ENCODE measurements around the gene CRACR2A. TPM values are rescaled to one million over a fixed set of nuclear protein-coding genes. Genes with fewer than 3 reads are reported as not detected.

The CRACR2A gene
- total and polyA plus RNA-seq, 4 donors: 1.2 to 2.1 (median 1.8) TPM

GRCh38 chr12:3744229-3744901, 8.5 kb downstream of the CRACR2A start:
- H3K4me3 ChIP-seq (ENCODE audit: low read depth, low read length): no peak overlapping the region
- H3K9me3 ChIP-seq (ENCODE audit: control insufficient read depth, insufficient read depth, low read length): no peaks in the 10 kb centered on the region
- H3K36me3 ChIP-seq (ENCODE audit: control insufficient read depth, insufficient read depth, low read length): no peaks in the 10 kb centered on the region
- 70% methylated on average over 2 of the region's 6 CpGs for WGBS (ENCODE audit: insufficient coverage)
- no peaks in the 10 kb centered on the region for H3K4me1 ChIP-seq (ENCODE audit: control insufficient read depth, insufficient read depth, low read length)
- H3K27me3 ChIP-seq (ENCODE audit: control insufficient read depth, insufficient read depth, low read length): no peaks in the 10 kb centered on the region
- DNase-seq (ENCODE audit: low read depth in 4 of 6, low spot score in 6 of 6): peak in 1 of 6 donors; percentile 60
- no peak overlapping the region for H3K27ac ChIP-seq (ENCODE audit: low read depth, low read length)

DNA sequence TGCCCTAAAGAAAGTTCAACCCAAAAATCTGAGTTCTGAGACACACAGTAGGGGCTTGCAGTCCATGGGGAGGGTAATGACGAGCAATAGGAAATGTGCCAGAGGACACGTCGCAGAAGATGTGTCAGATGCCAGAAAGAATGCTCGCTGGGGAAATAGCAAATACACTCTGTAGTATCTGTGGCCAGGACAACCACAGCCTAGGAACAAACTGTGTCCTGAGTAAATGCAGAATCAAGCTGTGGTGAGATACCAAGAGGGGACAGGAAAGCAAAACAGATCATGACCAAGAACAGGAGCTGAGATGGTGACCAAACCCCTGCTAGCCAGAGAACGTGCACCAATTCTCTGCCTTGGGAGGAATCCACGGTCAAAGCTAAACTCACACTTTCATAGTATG, 9.1 kb downstream of the CRACR2A start:
- no peaks in the 10 kb centered on the region for H3K36me3 ChIP-seq (ENCODE audit: control insufficient read depth, insufficient read depth, low read length)
- H3K4me1 ChIP-seq (ENCODE audit: control insufficient read depth, insufficient read depth, low read length): no peaks in the 10 kb centered on the region
- 48% methylated on average over 4 of the region's 6 CpGs for WGBS (ENCODE audit: insufficient coverage)
- no peaks in the 10 kb centered on the region for H3K27me3 ChIP-seq (ENCODE audit: control insufficient read depth, insufficient read depth, low read length)
- H3K4me3 ChIP-seq (ENCODE audit: low read depth, low read length): no peak overlapping the region
- no peaks in the 10 kb centered on the region for H3K9me3 ChIP-seq (ENCODE audit: control insufficient read depth, insufficient read depth, low read length)
- DNase-seq (ENCODE audit: low read depth in 4 of 6, low spot score in 6 of 6): peak in 1 of 6 donors; percentile 17
- no peak overlapping the region for H3K27ac ChIP-seq (ENCODE audit: low read depth, low read length)

- 87% methylated on average over 6 of the region's 7 CpGs for WGBS (ENCODE audit: insufficient coverage)
- Histone ChIP-seq H3K9me3 (ENCODE audit: control insufficient read depth, insufficient read depth, low read length) (no peaks in the 10 kb centered on the region), H3K27ac (ENCODE audit: low read depth, low read length) (no peak overlapping the region), H3K36me3 (ENCODE audit: control insufficient read depth, insufficient read depth, low read length) (no peaks in the 10 kb centered on the region), H3K4me3 (ENCODE audit: low read depth, low read length) (no peak overlapping the region), H3K27me3 (ENCODE audit: control insufficient read depth, insufficient read depth, low read length) (no peaks in the 10 kb centered on the region), H3K4me1 (ENCODE audit: control insufficient read depth, insufficient read depth, low read length) (no peaks in the 10 kb centered on the region)
- DNase-seq (ENCODE audit: low read depth in 4 of 6, low spot score in 6 of 6): no peak
These were observed 10.8 kb downstream of the CRACR2A start for GRCh38 chr12:3741882-3742672.

DNA sequence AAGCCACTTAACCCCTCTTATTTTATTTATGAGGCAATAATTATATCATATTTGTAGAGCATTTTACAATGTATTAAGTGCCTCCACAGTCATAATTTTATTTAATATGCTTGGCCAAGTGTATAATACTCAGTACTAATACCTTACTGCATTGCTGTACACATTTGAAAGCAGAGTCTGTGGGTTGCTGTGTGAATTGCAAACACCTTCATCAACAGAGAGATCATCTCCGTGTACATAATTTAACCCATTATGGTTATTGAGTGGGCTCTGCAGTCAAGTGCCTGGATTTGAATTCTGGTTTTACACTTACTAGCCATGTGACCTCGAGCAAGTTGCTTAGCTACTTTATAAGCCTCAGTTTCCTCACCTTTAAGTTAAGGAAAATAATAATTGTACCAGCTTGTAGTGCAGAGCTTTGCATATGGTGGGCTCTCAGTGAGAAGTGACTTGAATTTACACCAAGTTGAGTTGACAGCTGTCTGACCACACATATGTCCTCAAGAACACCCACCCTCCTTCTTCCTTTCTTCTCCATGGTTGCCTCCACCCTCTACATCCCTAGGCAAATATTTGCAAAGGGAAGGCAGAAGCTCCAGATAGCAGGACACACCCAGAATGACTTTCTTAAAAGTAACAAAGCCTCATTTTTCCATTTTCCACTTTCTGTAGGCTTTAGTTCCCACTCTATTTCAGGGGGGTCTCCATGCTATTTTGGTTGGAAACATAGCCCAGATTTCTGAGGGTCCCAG, 12.3 kb downstream of the CRACR2A start:
- no peak overlapping the region for H3K27ac ChIP-seq (ENCODE audit: low read depth, low read length)
- no peak for DNase-seq (ENCODE audit: low read depth in 4 of 6, low spot score in 6 of 6)
- WGBS (ENCODE audit: insufficient coverage): no CpG with 5 or more reads among the region's 2 CpGs
- H3K27me3 ChIP-seq (ENCODE audit: control insufficient read depth, insufficient read depth, low read length): no peaks in the 10 kb centered on the region
- no peaks in the 10 kb centered on the region for H3K36me3 ChIP-seq (ENCODE audit: control insufficient read depth, insufficient read depth, low read length)
- no peaks in the 10 kb centered on the region for H3K4me1 ChIP-seq (ENCODE audit: control insufficient read depth, insufficient read depth, low read length)
- H3K9me3 ChIP-seq (ENCODE audit: control insufficient read depth, insufficient read depth, low read length): no peaks in the 10 kb centered on the region
- H3K4me3 ChIP-seq (ENCODE audit: low read depth, low read length): no peak overlapping the region

DNA sequence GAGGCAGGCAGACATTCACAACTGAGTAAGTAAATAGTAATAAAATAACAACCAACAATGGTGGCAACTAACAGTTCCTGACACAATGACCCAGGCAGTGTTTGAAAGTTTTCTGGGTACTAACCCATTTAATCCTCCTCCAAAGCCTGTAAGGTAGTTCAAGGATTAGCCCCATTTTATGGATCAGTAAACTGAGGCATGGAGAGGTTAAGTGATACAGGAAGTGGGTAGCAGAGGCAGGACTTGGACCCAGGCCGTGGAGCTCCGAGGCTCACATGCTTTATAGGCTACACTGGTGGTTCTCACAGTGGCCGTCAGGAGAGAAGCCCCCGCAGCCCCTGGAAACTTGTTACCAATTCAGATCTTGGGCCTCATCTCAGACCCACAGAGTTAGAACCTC, 17.5 kb downstream of the CRACR2A start:
- 89% methylated on average over 4 of the region's 4 CpGs for WGBS (ENCODE audit: insufficient coverage)
- DNase-seq (ENCODE audit: low read depth in 4 of 6, low spot score in 6 of 6): no peak
- Histone ChIP-seq H3K9me3 (ENCODE audit: control insufficient read depth, insufficient read depth, low read length) (peaks cover 2% of the 10 kb centered on the region), H3K4me1 (ENCODE audit: control insufficient read depth, insufficient read depth, low read length) (peaks cover 3% of the 10 kb centered on the region), H3K27me3 (ENCODE audit: control insufficient read depth, insufficient read depth, low read length) (no peaks in the 10 kb centered on the region), H3K27ac (ENCODE audit: low read depth, low read length) (no peak overlapping the region), H3K36me3 (ENCODE audit: control insufficient read depth, insufficient read depth, low read length) (no peaks in the 10 kb centered on the region), H3K4me3 (ENCODE audit: low read depth, low read length) (no peak overlapping the region)

- no peak overlapping the region for H3K27ac ChIP-seq (ENCODE audit: low read depth, low read length)
- no peaks in the 10 kb centered on the region for H3K36me3 ChIP-seq (ENCODE audit: control insufficient read depth, insufficient read depth, low read length)
- peaks cover 2% of the 10 kb centered on the region for H3K9me3 ChIP-seq (ENCODE audit: control insufficient read depth, insufficient read depth, low read length)
- no peaks in the 10 kb centered on the region for H3K27me3 ChIP-seq (ENCODE audit: control insufficient read depth, insufficient read depth, low read length)
- peaks cover 12% of the 10 kb centered on the region for H3K4me1 ChIP-seq (ENCODE audit: control insufficient read depth, insufficient read depth, low read length)
- 81% methylated on average over 3 of the region's 4 CpGs for WGBS (ENCODE audit: insufficient coverage)
- H3K4me3 ChIP-seq (ENCODE audit: low read depth, low read length): no peak overlapping the region
- no peak for DNase-seq (ENCODE audit: low read depth in 4 of 6, low spot score in 6 of 6)
These were observed 20.0 kb downstream of the CRACR2A start for GRCh38 chr12:3732901-3733300.

- WGBS (ENCODE audit: insufficient coverage): 80% methylated on average over 1 of the region's 6 CpGs
- Histone ChIP-seq H3K27me3 (ENCODE audit: control insufficient read depth, insufficient read depth, low read length) (no peaks in the 10 kb centered on the region), H3K9me3 (ENCODE audit: control insufficient read depth, insufficient read depth, low read length) (peaks cover 2% of the 10 kb centered on the region), H3K4me1 (ENCODE audit: control insufficient read depth, insufficient read depth, low read length) (peaks cover 12% of the 10 kb centered on the region), H3K36me3 (ENCODE audit: control insufficient read depth, insufficient read depth, low read length) (no peaks in the 10 kb centered on the region), H3K4me3 (ENCODE audit: low read depth, low read length) (no peak overlapping the region), H3K27ac (ENCODE audit: low read depth, low read length) (no peak overlapping the region)
- DNase-seq (ENCODE audit: low read depth in 4 of 6, low spot score in 6 of 6): no peak
These were observed 22.8 kb downstream of the CRACR2A start for GRCh38 chr12:3730111-3730510.

- Histone ChIP-seq H3K4me1 (ENCODE audit: control insufficient read depth, insufficient read depth, low read length) (peaks cover 17% of the 10 kb centered on the region), H3K36me3 (ENCODE audit: control insufficient read depth, insufficient read depth, low read length) (no peaks in the 10 kb centered on the region), H3K9me3 (ENCODE audit: control insufficient read depth, insufficient read depth, low read length) (peaks cover 2% of the 10 kb centered on the region), H3K27ac (ENCODE audit: low read depth, low read length) (no peak overlapping the region), H3K27me3 (ENCODE audit: control insufficient read depth, insufficient read depth, low read length) (no peaks in the 10 kb centered on the region), H3K4me3 (ENCODE audit: low read depth, low read length) (no peak overlapping the region)
- 83% methylated on average over 5 of the region's 6 CpGs for WGBS (ENCODE audit: insufficient coverage)
- no peak for DNase-seq (ENCODE audit: low read depth in 4 of 6, low spot score in 6 of 6)
These were observed 24.2 kb downstream of the CRACR2A start for GRCh38 chr12:3728686-3729085.

- Histone ChIP-seq H3K36me3 (ENCODE audit: control insufficient read depth, insufficient read depth, low read length) (no peaks in the 10 kb centered on the region), H3K4me3 (ENCODE audit: low read depth, low read length) (no peak overlapping the region), H3K4me1 (ENCODE audit: control insufficient read depth, insufficient read depth, low read length) (peaks cover 20% of the 10 kb centered on the region), H3K27me3 (ENCODE audit: control insufficient read depth, insufficient read depth, low read length) (no peaks in the 10 kb centered on the region), H3K27ac (ENCODE audit: low read depth, low read length) (no peak overlapping the region), H3K9me3 (ENCODE audit: control insufficient read depth, insufficient read depth, low read length) (no peaks in the 10 kb centered on the region)
- DNase-seq (ENCODE audit: low read depth in 4 of 6, low spot score in 6 of 6): peak in 3 of 6 donors; percentile 20 to 63 (median 26)
- WGBS (ENCODE audit: insufficient coverage): 26% methylated on average over 3 of the region's 8 CpGs
These were observed 24.9 kb downstream of the CRACR2A start for GRCh38 chr12:3727877-3728632.
